Fibroblast of skin of abdomen (primary cell): ENCODE data around the gene NADSYN1.

ENCODE experiments used
- DNase-seq: peaks from one replicate; pipeline ENCODE4 v3.0.0-alpha.2; 2013

NADSYN1 gene

DNA sequence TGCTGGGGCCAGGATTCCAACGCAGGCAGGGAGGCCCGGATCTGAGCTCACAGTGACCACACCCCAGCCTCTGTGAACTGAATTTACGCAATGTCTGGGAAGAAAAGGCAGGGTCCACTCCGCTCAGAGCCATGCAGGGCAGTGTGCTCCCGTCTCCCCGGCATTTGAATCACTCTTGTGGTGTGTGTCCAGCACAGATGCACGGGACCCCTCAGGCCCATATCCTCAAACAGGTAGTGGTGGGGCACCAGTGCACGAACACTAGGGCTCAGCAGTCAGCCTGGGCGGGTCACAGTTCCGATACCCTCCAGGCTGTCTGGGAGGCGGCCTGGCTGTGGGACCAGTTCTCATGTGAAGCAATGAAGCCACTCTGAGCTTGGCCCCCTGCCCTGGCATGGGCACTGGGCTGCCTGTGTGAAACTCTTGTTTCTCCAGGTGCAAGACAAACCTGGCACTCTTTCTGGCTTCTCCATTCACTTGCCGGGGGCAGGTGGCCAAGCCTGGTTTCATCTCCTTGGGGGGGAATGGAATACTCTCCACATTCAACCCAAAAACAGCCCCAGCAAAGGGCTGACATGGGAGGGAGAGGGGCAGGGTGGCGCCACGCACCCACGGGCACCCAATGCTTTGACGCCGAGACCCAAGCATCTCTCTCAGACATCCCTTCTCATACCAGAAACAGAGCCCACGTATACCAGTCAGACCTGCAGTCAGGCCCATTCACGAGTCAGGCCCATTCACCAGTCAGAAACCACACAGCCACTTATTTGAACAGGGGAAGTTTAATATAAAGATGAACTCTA lies 19.2 kb upstream of the NADSYN1 start:
- DNase-seq, result no peak

DNA sequence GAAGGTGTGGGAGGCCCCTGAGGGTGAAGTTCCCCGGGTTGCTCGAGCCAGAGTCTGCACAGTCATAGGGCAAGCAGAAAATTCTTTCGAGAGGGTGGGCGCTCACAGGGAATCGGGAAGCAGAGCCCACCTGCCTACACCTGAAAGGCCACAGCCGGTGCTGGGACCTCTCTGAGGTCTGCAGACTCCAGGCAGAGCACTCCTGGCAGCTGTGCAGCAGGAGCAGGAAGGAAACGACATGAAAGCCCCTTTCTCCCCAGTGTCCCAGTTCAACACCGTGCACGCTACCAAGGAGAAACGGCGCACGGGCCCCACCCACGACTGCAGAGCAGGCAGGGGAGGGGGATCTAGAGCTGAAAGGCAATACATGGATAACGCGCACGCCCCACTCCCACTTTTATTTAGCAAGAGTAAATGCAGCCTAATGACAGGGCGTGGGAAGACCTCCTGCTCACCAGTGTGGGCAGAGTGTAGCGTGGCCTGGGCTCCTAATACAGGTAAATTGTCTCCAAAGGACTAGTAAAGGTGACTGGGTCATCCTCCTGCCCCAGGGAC lies 18.4 kb upstream of the NADSYN1 start:
- no peak for DNase-seq

DNA sequence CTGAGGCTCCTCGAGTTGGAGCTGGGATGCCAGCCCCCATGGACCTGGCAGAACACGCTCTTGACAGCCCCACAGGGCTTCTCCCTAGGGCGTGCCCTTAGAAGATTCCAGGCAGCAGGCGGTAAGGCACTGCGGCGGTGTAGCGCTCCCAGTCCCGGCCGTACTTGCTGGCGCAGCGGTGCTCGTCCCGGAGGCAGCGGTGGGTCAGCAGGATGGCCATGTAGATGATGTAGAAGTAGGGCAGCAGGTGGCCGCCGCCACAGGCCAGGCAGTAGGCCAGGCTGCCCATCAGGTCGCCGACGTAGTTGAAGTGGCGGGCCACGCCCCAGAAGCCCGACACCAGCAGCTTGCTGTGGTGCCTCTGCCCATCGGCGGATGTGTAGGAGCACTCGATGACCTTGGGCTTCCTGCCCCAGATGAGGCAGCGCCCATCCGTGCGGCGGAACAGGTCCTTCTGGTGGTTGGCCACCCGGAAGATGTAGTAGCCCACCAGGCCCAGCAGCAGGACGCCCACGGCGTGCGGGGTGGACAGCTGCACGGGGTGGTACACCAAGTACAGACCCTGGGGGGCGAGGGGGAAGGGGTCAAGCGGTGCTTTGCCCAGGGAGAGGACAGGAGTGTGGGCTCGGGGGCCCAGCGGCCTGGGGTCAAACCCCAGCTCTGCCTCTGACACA lies 17.6 kb upstream of the NADSYN1 start:
- no peak for DNase-seq

DNA sequence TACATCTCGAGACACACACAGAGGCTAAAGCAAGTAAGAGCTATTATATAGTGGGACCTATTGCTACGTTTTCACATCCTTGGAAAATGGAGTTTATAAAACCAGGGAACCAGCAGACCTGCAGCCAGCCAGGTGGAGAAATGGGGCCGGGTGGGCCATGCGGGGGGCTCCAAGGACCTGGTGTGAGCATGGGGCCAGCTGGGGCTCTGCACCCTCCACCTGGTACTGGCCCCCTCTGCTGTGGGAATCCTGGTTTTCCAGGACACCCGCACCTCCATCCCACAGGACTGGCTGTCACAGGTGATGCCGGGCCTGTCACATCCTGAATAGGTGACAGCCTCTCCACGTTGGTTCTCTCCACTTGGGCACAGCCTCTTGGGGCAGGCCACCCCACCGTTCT lies 16.1 kb upstream of the NADSYN1 start:
- no peak for DNase-seq

DNA sequence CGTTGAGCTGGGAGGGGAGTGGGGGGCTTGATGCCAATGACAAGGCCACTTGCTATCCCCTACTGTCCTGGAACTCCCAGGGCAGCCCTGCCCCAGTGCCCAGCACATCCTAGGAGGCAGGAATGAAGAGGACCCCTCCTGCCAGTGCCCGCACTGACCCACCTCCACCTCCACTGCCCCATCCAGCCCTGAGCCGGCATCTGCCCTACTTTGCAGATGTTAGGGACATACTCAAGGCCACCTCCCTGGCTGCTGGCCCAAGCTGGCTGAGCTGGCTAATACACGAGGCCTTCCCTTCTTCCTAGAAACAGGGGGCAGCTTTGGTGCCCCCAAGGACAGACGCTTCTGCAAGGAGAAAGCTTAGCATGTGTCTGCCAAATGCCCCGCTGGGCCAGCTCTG lies 15.6 kb upstream of the NADSYN1 start:
- no peak for DNase-seq

DNA sequence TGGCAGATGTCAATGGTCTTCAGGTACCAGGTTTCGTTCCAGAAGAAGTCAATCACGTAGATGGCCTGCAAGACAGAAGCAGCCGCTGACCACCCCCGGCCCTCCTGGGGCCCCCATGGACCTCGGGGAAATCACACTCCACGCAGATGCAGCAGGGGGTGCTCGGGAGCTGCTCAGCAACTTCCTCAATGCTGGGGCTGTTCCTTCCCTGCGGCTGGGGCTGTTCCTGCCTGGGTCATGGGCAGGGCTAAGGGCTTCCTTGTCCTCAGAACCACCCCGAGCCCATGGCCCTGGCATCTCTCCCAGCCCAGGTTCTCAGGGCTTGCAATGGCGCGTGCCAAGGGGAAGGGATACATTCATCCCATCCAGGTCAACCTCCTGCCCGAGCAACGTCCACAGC lies 15.1 kb upstream of the NADSYN1 start:
- DNase-seq, result no peak

DNA sequence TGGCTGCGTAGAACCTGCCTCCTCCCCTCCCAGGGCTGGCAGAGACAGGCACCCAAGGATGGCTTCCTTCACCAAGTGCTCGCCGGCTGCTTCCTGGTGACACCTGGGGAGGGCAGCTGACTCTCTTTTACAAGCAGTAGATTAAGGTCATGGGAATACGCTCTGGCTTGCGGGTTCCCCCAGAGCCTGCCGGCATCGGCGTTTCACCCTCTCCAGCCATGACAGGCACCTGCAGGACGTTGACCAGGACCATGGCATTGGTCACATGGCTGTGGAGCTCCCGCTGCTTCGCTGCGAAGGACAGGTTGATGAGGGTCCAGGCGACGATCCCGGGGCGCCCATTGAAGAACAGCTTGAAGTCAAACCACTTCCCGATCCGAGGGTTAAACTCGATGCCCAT lies 14.4 kb upstream of the NADSYN1 start:
- DNase-seq, result no peak

DNA sequence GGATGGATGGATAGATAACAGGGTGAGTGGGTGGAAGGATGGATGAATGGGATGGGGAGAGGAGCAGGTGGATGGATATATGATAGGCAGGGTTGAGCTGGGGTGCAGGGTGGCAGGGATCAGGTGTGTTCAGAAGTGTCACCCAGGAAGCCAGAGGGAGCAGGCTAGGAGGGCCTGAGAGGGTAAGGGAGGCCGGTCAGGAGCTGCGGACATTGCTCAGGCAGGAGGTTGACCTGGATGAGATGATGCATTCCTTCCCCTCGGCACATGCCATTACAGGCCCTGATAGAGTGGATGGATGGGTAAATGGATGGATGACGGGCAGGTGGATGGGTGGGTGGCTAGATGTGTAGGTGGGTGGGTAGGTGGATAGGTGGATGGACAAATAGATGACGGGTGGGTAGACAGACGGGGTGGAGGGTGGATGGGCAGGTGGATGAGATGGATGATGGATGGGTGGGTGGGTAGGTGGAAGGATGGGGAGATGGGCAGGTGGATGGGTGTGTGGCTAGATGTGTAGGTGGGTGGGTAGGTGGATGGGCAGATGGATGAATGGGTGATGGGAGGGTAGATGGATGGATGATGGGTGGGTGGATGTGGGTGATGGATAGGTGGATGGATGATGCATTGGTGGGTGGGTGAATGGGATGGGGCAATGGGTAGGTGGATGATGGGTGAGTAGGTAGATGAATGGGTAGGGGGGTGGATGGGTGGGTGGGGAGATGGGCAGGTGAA lies 12.8 kb upstream of the NADSYN1 start:
- DNase-seq, result no peak

DNA sequence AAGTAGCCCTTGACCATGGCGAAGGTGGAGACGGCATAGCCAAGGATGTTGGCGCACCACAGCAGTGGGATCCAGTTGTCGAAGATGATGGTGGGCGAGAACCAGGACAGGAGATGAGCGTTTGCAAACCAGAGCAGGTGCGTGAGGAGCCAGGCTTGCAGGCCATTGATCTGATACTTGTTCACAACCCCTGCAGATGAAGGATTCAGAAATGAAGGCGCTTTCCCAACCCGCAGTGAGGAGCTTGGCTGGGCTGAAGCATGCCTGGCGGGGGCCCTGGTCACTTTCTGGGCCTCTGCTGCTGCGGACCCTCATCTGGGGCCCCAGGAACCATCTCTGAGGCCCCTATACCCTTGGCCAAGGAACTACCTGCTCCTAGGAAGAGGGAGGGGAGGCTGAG lies 11.8 kb upstream of the NADSYN1 start:
- DNase-seq, result no peak

DNA sequence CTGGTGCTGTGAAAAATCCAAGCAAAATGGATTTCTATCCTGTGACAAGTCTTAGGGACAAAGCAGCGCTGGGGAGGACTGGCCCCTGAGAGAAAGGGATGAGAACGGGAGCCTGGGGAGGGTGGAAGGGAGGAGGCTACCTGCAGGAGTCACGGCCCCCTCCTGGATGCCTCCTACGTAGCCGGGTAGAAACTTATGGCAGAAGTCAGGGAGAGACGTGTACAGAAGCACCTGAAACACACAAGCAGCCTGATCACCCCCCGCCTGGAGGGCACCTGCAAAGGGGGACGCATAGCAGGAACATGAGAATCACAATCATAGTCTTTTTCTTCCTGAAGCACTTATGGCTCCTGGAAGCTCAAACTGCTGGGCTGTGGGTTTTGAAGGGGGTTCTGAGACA lies 10.9 kb upstream of the NADSYN1 start:
- no peak for DNase-seq

DNA sequence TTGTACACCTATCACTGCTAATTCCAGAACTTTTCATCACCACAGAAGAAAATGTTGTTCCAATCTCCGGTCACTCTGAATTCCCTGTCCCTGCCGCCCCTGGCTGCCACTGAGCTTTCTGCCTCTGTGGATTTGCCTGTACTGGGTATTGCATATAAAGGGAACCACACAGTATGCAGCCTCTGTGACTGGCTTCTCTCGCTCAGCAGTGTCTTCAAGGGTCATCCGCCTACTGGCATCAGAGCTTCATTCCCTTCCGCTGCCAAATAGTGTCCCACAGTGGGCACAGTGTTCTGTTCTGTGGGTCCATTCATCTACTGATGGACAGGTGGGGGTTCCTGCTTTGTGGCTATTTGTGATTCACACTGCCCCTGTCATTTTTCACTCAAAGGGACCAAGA lies 10.1 kb upstream of the NADSYN1 start:
- DNase-seq, result no peak

DNA sequence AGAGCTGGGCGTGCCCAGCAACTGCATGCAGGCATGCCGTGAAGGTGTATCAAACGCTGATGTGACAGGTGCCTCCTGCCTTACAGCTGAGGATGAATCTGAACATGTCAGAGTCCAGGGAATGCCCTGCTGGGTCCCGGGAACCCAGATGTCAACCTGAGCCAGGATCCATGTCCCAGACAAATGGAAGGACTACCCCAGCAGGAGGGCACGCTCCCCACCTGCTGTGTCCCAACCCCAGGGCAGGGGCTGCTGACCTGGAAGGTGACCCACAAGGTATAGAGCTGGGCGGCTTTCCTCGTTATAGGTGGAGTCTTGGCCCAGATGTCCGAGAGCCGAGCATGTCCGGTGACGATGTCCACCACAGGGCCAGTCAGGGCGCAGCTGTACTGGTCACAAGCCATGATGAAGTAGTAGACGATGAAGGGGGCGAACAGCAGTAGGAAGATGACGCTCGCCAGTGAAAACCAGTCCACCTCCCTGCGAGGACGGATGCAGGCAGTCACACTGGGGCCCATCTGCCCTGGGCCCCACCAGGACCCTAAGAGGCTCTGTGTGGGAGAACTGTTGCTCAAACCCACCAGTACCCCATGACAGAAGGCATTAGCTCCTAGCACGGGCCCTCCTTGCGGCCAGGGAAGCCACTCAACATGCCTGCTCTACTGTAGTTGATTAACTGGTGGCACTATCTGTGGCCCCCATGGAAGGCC lies 9.1 kb upstream of the NADSYN1 start:
- no peak for DNase-seq

DNA sequence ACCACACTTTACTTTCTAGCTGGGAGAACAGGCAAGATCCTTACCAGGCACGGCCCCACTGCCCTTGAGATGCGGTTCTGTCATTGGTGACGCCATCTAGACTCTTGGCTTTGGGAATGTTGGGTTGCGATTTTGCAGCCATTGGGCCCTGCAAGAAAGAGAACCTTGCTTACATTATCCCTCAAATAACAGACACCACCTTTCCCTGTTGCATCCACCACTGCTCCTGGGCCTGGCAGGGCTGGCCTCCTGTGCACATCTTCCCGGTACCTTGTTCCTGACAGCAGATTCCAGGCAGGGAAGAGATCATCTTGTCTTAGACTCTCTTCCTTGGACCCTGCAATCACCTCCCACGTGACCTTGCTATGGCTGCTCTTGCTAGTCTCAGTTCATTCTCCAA lies 8.2 kb upstream of the NADSYN1 start:
- no peak for DNase-seq

DNA sequence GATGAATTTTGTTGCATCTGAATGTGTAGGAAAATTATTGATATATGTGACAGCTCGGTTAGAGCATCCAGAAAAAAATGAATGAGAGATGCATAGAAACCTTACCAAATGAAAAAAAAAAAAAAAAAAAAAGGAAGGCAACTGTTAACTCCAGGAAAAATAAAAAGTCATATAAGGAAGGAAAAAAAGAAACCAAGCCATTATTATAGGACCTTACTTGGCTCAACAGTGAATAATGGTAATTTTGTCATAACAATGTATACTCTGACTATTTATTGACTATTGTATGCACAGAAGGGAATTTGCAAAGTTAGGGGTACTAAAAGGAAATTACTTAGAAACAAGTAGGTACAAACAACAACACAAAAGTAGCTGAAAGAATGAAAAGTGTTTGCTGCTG lies 6.9 kb upstream of the NADSYN1 start:
- no peak for DNase-seq

DNA sequence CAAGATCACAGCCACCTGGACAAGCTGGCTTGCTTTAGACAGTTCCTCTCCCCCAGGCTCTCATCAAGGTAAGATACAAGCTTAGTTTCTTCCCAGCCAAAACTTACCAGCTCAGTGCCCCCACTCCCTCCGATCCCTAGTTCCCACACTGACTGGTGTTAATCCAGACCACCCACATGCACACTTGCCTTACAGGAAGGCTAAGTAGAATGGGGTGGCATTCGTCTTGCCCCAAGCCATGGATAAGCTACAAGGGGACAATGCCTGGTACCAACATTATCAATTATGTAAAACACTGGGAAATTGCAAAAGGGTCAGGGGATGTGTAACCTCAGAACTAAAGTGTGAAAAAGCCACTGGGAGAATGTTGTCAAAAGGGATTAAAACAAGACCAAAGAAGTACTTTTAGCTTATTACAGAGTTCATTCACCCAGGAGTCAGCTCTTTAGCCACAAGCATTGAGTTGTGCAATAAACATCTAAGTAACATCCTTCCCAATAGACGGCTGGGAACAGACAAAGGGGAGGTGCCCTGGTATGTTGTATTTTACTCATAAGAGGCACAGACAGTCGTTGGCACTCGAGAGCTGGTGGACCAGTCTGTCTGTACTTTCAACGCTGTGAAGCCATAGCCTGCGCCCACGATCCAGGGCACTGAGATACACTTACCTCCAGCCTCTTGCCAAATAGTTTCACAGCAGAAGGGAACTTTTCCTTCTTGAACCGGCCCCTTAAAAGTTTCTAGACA lies 5.9 kb upstream of the NADSYN1 start:
- peak; percentile 32 for DNase-seq

DNA sequence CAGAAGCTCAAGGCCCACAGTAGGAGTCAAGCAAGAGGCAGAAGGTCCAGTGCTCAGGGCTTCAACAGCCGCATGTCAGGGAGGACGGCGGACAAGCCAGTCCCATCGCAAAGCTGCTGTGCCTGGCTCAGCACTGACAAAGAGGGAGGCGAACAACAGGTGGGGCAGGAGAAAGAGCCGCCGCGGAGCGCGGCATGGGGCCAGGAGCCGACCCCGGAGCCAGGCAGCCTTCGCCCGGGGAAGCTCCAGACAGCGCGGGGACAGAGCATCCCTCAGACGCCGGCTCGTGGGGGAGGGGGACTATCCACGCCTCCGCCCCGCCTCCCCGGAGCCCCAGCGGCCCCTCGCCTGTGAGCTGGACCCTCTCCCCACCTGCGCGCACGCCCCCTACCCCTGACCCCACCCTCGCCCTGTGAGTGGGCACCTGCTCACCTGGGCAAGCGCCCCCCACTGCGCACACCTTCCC lies 5.2 kb upstream of the NADSYN1 start:
- DNase-seq, result no peak

DNA sequence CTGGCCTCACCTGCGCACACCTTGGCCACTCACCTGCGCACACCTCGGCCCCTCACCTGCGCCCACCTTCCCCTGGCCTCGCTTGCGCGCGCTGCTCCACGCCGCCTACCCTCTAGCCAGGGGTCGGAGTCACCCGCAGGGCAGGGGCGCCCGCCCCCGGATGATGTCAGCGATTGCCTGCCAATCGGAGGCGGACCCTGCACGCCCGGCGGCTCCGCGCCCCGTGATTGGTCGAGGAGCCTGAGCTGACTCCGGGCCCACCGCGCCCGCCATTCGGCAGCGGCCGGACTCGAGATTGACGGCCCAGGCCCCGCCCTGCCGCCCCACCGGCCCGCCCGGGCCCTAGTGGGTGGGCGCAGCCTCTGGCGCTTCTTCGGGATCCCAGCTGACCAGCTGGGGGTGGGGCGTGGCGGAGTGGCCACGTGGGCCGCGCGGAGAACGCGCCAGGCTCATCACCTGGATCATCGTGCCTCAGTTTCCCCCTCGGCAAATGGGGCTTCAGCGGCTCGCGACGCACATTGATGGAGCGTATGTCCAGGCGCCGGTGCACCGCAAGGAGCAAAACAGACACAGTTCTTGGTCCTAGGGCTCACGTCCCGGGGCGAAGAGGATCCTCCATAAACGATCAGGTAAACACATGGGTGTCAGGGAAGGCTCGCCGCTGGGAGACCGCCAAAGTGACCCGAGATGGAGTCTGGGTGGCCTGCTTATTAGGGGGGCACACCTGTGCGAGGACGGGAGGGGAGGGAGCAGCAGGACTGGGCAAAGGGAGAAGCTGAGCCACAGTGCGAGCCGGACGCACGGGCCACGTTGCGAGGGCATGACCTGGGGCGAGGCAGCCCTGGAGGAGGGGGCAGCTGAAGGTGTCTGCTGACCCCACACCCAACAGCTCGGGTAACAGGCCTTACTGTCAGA lies 4.5 kb upstream of the NADSYN1 start, which contains the start of gene DHCR7:
Gene DHCR7, minus strand, starts transcription at position 137 of the 915 bp plus-strand sequence. CDS start 3,441 bp downstream, outside the sequence.
- peak; percentile 94 for DNase-seq

DNA sequence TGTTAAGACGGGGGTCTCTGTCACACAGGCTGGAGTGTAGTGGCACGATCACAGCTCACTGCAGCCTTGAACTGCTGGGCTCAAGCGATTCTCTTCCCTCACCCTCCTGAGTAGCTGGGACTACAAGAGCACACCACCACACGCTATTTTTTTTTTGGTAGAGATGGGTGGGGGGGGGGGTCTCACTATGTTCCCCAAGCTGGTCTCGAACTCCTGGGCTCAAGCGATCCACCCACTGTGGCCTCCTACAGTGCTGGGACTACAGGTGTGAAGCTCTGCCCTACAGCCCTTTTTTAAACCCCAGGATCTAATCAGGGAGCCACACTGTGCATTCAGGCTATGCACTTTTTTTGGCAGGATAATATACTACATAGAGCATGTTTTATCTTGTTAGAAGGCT lies 3.4 kb upstream of the NADSYN1 start:
- DNase-seq, result no peak

DNA sequence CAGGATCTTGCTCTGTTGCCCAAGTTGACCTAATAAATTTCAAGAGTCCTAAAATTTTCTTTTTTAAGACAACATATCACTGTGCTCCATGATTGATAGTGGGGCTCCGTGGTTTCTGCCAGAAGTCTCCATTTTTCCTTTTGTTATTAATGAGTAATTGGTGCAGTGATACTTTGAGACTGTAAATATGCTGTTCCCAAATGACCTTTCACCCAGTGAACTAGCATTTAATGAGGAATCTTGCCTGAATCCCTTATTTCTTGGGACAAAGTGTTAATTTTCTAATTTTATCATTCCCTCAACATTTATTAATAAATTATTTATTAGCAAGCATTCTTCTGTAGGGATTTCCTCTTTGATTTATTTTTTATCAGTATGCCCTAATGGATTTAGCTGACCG lies 2.5 kb upstream of the NADSYN1 start:
- DNase-seq, result no peak

DNA sequence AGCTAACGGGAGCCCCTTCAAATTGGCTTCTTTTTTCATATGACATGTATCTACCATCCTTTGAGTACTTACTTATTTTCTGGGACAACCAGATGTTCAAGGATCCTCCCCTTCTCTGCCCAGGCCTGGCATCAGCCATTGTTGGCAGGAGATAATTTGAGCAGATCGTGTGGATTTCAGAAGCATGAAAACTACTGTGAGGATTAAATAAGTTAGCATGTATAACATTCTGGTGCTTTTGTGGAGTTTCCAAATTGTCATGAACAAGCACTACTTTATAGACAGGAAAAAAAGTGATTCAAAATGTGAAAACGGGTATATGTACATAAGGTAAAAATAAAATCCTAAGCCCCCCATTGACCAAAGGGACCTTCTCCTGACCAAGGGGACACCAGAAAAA lies 2.1 kb upstream of the NADSYN1 start:
- no peak for DNase-seq
